ENCODE data around the gene TMEM63B. TPM values are rescaled to one million over a fixed set of nuclear protein-coding genes. Genes with fewer than 3 reads are reported as not detected.

Gene TMEM63B
- total and polyA plus RNA-seq, 9 of the 15 experiments (the other 6 are each of a cell fraction or from before 2014, with no cell fraction given), result 0.14 to 39.4 (median 14.4) TPM

DNA sequence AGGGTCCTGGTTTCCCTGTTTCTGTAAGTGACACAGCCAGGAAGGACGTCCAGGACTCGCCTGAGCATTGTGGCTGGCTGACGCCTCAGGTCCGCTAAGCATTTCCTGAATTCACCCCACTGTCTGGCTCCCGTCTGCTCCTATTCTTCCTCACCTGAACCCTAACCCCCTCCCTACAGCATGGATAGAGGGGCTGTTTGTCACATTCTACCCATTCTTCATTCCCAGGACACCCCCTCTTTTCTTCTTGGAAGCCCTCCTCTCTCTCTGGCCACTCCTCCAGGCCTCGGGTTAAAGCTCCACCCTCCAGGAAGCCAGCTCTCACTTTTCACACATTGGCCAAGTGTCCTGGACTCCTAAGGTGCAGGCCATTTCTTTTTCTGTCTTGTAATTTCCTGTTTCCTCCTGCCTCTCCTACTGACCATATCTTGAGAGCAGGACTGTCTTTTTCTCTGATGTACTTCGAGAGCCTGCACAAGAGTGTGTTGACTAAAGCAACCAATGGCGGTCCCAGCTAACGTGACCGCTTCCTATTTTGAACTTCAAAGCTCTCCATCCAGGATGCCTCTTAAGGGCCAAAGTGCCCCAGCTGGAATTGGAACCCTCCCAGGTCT lies 65.2 kb downstream of the TMEM63B start (continued):
- TF ChIP-seq ARHGAP35 (IDR thresholded peaks at IDR 0.05; ENCODE audit: partially characterized antibody) (no peak), SUPT5H (IDR thresholded peaks at IDR 0.05) (peak; percentile 58; the same call in 1 of the 2 replicates), SMARCA4 (IDR thresholded peaks at IDR 0.05) (0 out of 2 replicates have a peak, but pooled peaks have one; percentile 5), ZNF263 (CRISPR knock-in tag; IDR thresholded peaks at IDR 0.05; ENCODE audit: borderline replicate concordance) (no peak), EP400 (IDR thresholded peaks at IDR 0.05) (0 out of 2 replicates have a peak, but pooled peaks have one; percentile 20), NONO (IDR thresholded peaks at IDR 0.05; ENCODE audit: low read depth in 2 of 2, low read length in 1 of 2) (no peak), COPS2 (conservative IDR thresholded peaks at IDR 0.05) (no peak), RFX5 (IDR thresholded peaks at IDR 0.05; ENCODE audit: low read depth, low read length) (no peak), POU5F1 (IDR thresholded peaks at IDR 0.05; ENCODE audit: borderline replicate concordance, low read depth, low read length, partially characterized antibody) (no peak), POLR2A (conservative IDR thresholded peaks at IDR 0.05) (peak; percentile 69; the same call in 1 of the 2 replicates), MCM7 (IDR thresholded peaks at IDR 0.05) (no peak), E2F1 (CRISPR knock-in tag; IDR thresholded peaks at IDR 0.05) (no peak), VEZF1 (CRISPR knock-in tag; IDR thresholded peaks at IDR 0.05) (peak; percentile 22; the same call in 1 of the 2 replicates), DACH1 (IDR thresholded peaks at IDR 0.05; ENCODE audit: partially characterized antibody) (no peak), ASH1L (IDR thresholded peaks at IDR 0.05; ENCODE audit: borderline replicate concordance, low read depth, partially characterized antibody) (no peak), ZNF324 (CRISPR knock-in tag; IDR thresholded peaks at IDR 0.05) (0 out of 2 replicates have a peak, but pooled peaks have one; percentile 17), EP300 (IDR thresholded peaks at IDR 0.05; ENCODE audit: low read length) (no peak), GABPA (tag; conservative IDR thresholded peaks at IDR 0.05; ENCODE audit: low read depth) (peak; percentile 31; the same call in 1 of the 2 replicates)
- TF ChIP-seq, protein P1, sequence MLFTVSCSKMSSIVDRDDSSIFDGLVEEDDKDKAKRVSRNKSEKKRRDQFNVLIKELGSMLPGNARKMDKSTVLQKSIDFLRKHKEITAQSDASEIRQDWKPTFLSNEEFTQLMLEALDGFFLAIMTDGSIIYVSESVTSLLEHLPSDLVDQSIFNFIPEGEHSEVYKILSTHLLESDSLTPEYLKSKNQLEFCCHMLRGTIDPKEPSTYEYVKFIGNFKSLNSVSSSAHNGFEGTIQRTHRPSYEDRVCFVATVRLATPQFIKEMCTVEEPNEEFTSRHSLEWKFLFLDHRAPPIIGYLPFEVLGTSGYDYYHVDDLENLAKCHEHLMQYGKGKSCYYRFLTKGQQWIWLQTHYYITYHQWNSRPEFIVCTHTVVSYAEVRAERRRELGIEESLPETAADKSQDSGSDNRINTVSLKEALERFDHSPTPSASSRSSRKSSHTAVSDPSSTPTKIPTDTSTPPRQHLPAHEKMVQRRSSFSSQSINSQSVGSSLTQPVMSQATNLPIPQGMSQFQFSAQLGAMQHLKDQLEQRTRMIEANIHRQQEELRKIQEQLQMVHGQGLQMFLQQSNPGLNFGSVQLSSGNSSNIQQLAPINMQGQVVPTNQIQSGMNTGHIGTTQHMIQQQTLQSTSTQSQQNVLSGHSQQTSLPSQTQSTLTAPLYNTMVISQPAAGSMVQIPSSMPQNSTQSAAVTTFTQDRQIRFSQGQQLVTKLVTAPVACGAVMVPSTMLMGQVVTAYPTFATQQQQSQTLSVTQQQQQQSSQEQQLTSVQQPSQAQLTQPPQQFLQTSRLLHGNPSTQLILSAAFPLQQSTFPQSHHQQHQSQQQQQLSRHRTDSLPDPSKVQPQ (CRISPR knock-in tag; IDR thresholded peaks at IDR 0.05; ENCODE audit: borderline replicate concordance), result no peak
